Inflammatory macrophage (primary cell): Measurements from ENCODE around the gene SLC7A7.
"Not testable (repeated sequence)": the region's sequence is repeated elsewhere in the genome, so short reads cannot be mapped to it uniquely, and the experiment has no call there.

Experiments
- DNase-seq, 2 donors: peaks; one replicate each; pipeline ENCODE4 v3.0.0-alpha.2; 2020 to 2022

The SLC7A7 gene

GRCh38 chr14:22748206-22748605 is 67.0 kb downstream of the SLC7A7 start:
- DNase-seq = peak; percentile 18 to 41

DNA sequence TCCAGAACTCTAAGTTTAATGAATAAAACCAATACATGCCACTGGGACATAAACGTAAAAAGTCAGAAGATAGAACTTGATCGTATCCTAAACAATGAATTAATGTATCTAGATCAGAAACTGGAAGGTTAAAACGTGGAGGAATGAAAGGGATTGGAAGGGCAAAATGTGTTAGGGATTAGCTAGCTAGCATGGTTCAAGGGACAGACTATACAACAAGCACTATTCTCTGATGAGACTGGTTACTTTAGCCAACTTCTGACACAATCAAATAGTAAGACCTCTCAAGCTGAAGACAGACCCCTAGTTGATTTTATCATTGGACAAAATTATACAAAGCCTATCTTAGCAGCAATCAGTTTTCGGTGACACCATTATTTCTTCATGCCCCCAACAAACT is 67.5 kb downstream of the SLC7A7 start:
- no peak for DNase-seq

- DNase-seq = no peak
Observed at GRCh38 chr14:22740020-22740419, 75.2 kb downstream of the SLC7A7 start.

GRCh38 chr14:22739423-22739822 is 75.8 kb downstream of the SLC7A7 start:
- no peak for DNase-seq

GRCh38 chr14:22737052-22737451 is 78.2 kb downstream of the SLC7A7 start:
- no peak for DNase-seq

DNA sequence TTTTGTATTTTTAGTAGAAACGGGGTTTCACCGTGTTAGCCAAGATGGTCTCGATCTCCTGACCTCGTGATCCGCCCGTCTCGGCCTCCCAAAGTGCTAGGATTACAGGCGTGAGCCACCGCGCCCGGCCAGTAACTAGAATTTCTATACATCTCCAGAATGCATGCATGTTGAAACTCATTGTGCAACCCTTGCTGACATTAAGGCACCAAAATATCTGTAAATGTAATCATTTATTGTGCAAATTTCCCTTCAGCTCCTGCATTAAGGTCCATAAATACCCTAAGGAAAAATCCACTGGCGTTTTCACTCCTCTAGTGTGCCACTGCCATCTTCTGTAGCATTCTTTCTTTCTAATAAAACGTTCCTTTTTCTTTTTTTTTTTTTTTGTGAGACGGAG is 78.9 kb downstream of the SLC7A7 start:
- DNase-seq = not testable (repeated sequence)

DNA sequence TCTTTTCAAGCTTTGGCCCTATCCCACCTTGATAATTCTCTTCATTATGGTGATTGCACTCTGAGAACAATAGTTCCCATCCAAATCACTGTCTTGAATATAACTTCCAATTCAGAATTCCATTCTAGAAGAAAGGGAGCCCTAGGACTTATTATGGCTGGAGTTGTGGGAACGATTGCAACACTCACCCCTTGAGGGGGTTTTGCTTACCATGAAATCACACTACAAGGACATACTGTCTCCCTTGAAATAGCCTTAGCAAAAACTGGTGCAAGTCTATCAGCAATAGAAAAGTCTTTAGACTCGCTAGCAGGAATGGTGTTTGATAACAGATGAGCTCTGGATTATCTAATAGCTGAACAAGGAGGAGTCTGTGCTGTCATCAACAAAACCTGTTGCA is 80.1 kb downstream of the SLC7A7 start:
- no peak for DNase-seq

DNA sequence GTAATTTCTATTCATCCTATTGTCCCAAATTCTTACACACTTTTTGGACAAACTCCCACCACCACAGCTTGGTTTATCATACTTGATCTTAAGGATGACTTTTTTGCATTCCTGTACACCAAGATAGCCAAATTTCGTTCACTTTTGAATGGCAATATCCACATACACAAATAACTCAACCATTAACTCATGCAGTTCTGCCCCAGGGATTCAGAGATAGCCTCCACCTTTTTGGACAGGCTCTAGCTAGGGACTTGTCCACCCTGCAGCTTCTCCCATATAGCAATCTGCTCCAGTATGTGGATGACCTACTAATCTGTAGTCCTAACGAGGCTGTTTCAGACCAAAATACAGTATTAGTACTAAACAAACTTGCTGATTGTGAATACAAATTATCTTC is 81.4 kb downstream of the SLC7A7 start:
- DNase-seq = no peak

GRCh38 chr14:22732062-22732461 is 83.2 kb downstream of the SLC7A7 start:
- not testable (repeated sequence) for DNase-seq

DNA sequence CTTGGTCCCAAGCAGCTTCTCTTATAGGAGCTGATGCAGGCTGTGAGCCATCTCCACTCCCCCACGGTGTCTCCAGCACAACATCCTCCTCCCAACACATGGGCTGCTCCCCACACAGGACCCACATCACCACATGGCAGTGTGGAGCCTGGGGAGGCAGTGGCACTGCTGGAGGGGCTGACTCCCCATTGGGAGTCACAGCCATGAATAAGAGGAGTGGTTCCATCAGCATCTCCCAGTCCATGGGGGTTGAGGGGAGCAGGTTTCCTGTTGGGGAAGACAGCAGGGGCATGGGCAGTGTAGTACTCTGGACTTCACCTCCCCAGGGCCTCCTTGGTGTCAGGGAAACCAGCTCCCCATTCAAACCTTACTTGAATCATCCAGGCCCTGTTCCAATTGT is 89.2 kb downstream of the SLC7A7 start:
- no peak for DNase-seq

DNA sequence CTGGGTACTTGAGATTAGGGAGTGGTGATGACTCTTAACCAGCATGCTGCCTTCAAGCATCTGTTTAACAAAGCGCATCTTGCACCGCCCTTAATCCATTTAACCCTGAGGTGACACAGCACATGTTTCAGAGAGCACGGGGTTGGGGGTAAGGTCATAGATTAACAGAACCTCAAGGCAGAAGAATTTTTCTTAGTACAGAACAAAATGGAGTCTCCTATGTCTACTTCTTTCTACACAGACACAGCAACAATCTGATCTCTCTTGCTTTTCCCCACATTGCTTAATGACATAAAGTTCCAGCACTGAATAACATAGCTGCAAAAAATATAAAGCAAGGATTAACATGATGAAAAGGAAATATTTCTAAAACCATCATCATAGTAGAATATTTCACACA is 89.9 kb downstream of the SLC7A7 start:
- not testable (repeated sequence) for DNase-seq

- not testable (repeated sequence) for DNase-seq
Observed at GRCh38 chr14:22724847-22725246, 90.4 kb downstream of the SLC7A7 start.

GRCh38 chr14:22723815-22724214 is 91.4 kb downstream of the SLC7A7 start:
- no peak for DNase-seq
